HG03342 (cell line): ENCODE measurements around the gene LFNG.

Experiments
- ATAC-seq: cut with Tn5 transposase; IDR thresholded peaks from one replicate; pipeline ENCODE4 v1.9.1; 2021; ENCODE audit warnings: mild to moderate bottlenecking, moderate library complexity; ENCODE audit not compliant: unreplicated experiment

The LFNG gene

GRCh38 chr7:2519119-2519930 lies at the start of gene LFNG:
TSS of gene LFNG (plus strand) at chr7:2519774. CDS start at chr7:2519862, 88 bp downstream.
- ATAC-seq = peak; percentile 81

GRCh38 chr7:2470204-2471021 lies 49.2 kb upstream of the LFNG start:
- ATAC-seq = no peak

GRCh38 chr7:2471022-2471329 lies 48.6 kb upstream of the LFNG start:
- no peak for ATAC-seq

GRCh38 chr7:2471396-2471795 lies 48.2 kb upstream of the LFNG start:
- ATAC-seq = no peak

- ATAC-seq = no peak
Observed at GRCh38 chr7:2472739-2473138, 46.8 kb upstream of the LFNG start.

GRCh38 chr7:2473496-2474180 lies 45.9 kb upstream of the LFNG start:
- ATAC-seq = no peak

GRCh38 chr7:2474224-2474623 lies 45.4 kb upstream of the LFNG start:
- ATAC-seq = no peak

GRCh38 chr7:2474813-2475677 lies 44.5 kb upstream of the LFNG start:
- ATAC-seq = no peak

GRCh38 chr7:2475678-2476015 lies 43.9 kb upstream of the LFNG start:
- ATAC-seq = no peak

GRCh38 chr7:2476298-2476697 lies 43.3 kb upstream of the LFNG start, which contains the start of gene GRIFIN:
TSS of gene GRIFIN (minus strand) at chr7:2476398. CDS start at chr7:2476383, 15 bp downstream.
- ATAC-seq = no peak

- ATAC-seq = no peak
Observed at GRCh38 chr7:2476776-2477446, 42.7 kb upstream of the LFNG start.

GRCh38 chr7:2477447-2478398 lies 41.9 kb upstream of the LFNG start:
- ATAC-seq = no peak

GRCh38 chr7:2478399-2478785 lies 41.2 kb upstream of the LFNG start:
- ATAC-seq = no peak

GRCh38 chr7:2478800-2479199 lies 40.8 kb upstream of the LFNG start:
- no peak for ATAC-seq

GRCh38 chr7:2479276-2480069 lies 40.1 kb upstream of the LFNG start:
- no peak for ATAC-seq

- no peak for ATAC-seq
Observed at GRCh38 chr7:2480070-2480408, 39.5 kb upstream of the LFNG start.

GRCh38 chr7:2481195-2481594 lies 38.4 kb upstream of the LFNG start:
- no peak for ATAC-seq

GRCh38 chr7:2482725-2483451 lies 36.7 kb upstream of the LFNG start:
- no peak for ATAC-seq
